Stomach (tissue), 9 donors: ENCODE data around the gene ANKFY1. TPM values are rescaled to one million over a fixed set of nuclear protein-coding genes. Genes with fewer than 3 reads are reported as not detected.

Experiments used
- DNase-seq, 2 donors: peaks; one replicate each; pipeline versions ENCODE4 v3.0.0 to v3.0.0-alpha.2; 2013 to 2019
- H3K27ac ChIP-seq, 5 donors: fragments of 200-600 bp in 4 of 5; sonication (generic) in 4 of 5; one replicate each; pipeline ENCODE4 v1.5.1; 2013 to 2019; ENCODE audit warnings: mild to moderate bottlenecking in 1 of 5, moderate library complexity in 1 of 5
- H3K27me3 ChIP-seq, 3 donors: fragments of 200-600 bp; sonication (generic); one replicate each; pipeline ENCODE4 v1.5.1; 2017 to 2019; ENCODE audit warnings: mixed run types in 1 of 3
- H3K36me3 ChIP-seq, 4 donors: fragments of 200-600 bp; sonication (generic); 1 replicate in 3 of 4; 2 replicates in 1 of 4; pipeline ENCODE4 v1.5.1; 2016 to 2019
- H3K4me1 ChIP-seq, 4 donors: fragments of 200-600 bp; sonication (generic); one replicate each; pipeline ENCODE4 v1.5.1; 2016 to 2019
- H3K4me3 ChIP-seq, 4 donors: fragments of 200-600 bp; sonication (generic) in 3 of 4; one replicate each; pipeline ENCODE4 v1.5.1; 2016 to 2019; ENCODE audit warnings: mild to moderate bottlenecking in 1 of 4
- H3K9me3 ChIP-seq, 4 donors: fragments of 200-600 bp; sonication (generic); one replicate each; pipeline ENCODE4 v1.5.1; 2016 to 2019
- CTCF ChIP-seq, 7 experiments: fragments of 450-650 bp in 4 of 7; fragments of 200-600 bp in 3 of 7; sonication (generic) in 3 of 7; IDR thresholded peaks; one replicate each; pipeline ENCODE4 v1.5.1; 2016 to 2019; ENCODE audit warnings: antibody characterized with exemption in 7 of 7, control low read depth in 2 of 7, mild to moderate bottlenecking in 1 of 7
- EP300 ChIP-seq: sonication (generic); formaldehyde crosslinking; IDR thresholded peaks from one replicate; pipeline ENCODE4 v1.6.1; 2017; ENCODE audit warnings: antibody characterized with exemption
- POLR2A ChIP-seq, 4 donors: fragments of 450-650 bp; IDR thresholded peaks; one replicate each; pipeline ENCODE4 v1.6.1; 2016; ENCODE audit warnings: antibody characterized with exemption in 4 of 4, control low read depth in 2 of 4, mild to moderate bottlenecking in 1 of 4, moderate library complexity in 1 of 4
- POLR2AphosphoS5 ChIP-seq, 3 donors: sonication (generic); formaldehyde crosslinking; IDR thresholded peaks; one replicate each; pipeline ENCODE4 v1.6.1; 2016; ENCODE audit warnings: antibody characterized with exemption in 3 of 3
- WGBS, 5 donors: extraction: QIAGEN DNeasy Blood & Tissue Kit in 3 of 5; methylation state at CpG; one replicate each; pipeline versions ENCODE4 v1.1.5 to v1.1.7; 2013 to 2018; 5-methylcytosine and 5-hydroxymethylcytosine counted together
- intact Hi-C: fragments of 100-400 bp; cut with DNase I; formaldehyde crosslinking; loops from one replicate; pipeline ENCODE4 v1.15.1; 2023; ENCODE audit warnings: low total_unique reads
- polyA plus RNA-seq, 3 donors: library from polyadenylated mRNA; stranded (reverse); fragments of 200-250 nt; gene quantifications; one replicate each; pipeline ENCODE4 v1.2.3, GENCODE V29; 2013
- small RNA-seq, 4 donors: library from RNA; depleted of rRNA; stranded (forward); fragments of <200 nt; gene quantifications; one replicate each; pipeline ENCODE3, GENCODE V24; 2016
- total RNA-seq, 5 donors: library from RNA; depleted of rRNA; stranded (reverse); fragments of >200 nt; gene quantifications; one replicate each; pipeline versions ENCODE4 v1.1.0 to v1.2.3, GENCODE V29; 2014 to 2016
- donor health status: healthy with polysubstance abuse.
- donor health status: Bipolar disorder and iron deficiency.
- donor health status: healthy.

Gene ANKFY1
- total and polyA plus RNA-seq, 8 donors: 6.4 to 61.0 (median 39.2) TPM

- Histone ChIP-seq H3K27ac (no peak overlapping the region), H3K4me3 (no peak overlapping the region), H3K36me3 (peaks cover 35 to 100% (median 98%) of the 10 kb centered on the region in 4 donors), H3K27me3 (no peaks in the 10 kb centered on the region), H3K9me3 (no peaks in the 10 kb centered on the region), H3K4me1 (no peaks in the 10 kb centered on the region)
- intact Hi-C loops: no loop called here
- TF ChIP-seq POLR2A (IDR thresholded peaks at IDR 0.05) (no peak), POLR2AphosphoS5 (IDR thresholded peaks at IDR 0.05) (no peak), CTCF (IDR thresholded peaks at IDR 0.05) (no peak), EP300 (no peak)
- WGBS, 5 donors: 85 to 91% (median 88%) methylated on average over 8 of the region's 8 CpGs
- DNase-seq: no peak
Measured at GRCh38 chr17:4118015-4118743, 145.6 kb downstream of the ANKFY1 start.

GRCh38 chr17:4116516-4116915 is 147.3 kb downstream of the ANKFY1 start:
- intact Hi-C loops: no loop called here
- Histone ChIP-seq H3K27me3 (no peaks in the 10 kb centered on the region), H3K27ac (no peak overlapping the region), H3K9me3 (no peaks in the 10 kb centered on the region), H3K4me1 (no peaks in the 10 kb centered on the region), H3K36me3 (peaks cover 36 to 100% (median 98%) of the 10 kb centered on the region in 4 donors), H3K4me3 (no peak overlapping the region)
- DNase-seq: no peak
- 66 to 80% (median 73%) methylated on average over 4 of the region's 4 CpGs for WGBS, 5 donors
- TF ChIP-seq POLR2AphosphoS5 (IDR thresholded peaks at IDR 0.05): no peak
- no peak for TF ChIP-seq CTCF (IDR thresholded peaks at IDR 0.05)
- TF ChIP-seq EP300: no peak
- no peak for TF ChIP-seq POLR2A (IDR thresholded peaks at IDR 0.05)

Small RNA genes within 50 kb of the gene (small RNA-seq; reads per million reads assigned to genes)
- gene RF00019: 0 reads per million in 4 donors

Other genes starting within 250 kb of the ANKFY1 start
- gene ZZEF1, start 120.9 kb downstream of the ANKFY1 start, total RNA-seq: 100 to 1,000 TPM in 4 of 5 donors, 10 to 100 TPM in 1; 87.9 to 242 (median 171) TPM
- gene ZZEF1, start 120.9 kb downstream of the ANKFY1 start, polyA plus RNA-seq: 1 to 10 TPM; 4.4 to 6.6 (median 5.5) TPM
- 10 to 100 TPM in 4 of 5 donors, 1 to 10 TPM in 1; 1.8 to 32.4 (median 15.4) TPM for gene CYB5D2, start 120.8 kb downstream of the ANKFY1 start, total RNA-seq
- 10 to 100 TPM; 14.9 to 17.4 (median 16.5) TPM for gene CYB5D2, start 120.8 kb downstream of the ANKFY1 start, polyA plus RNA-seq
- 10 to 100 TPM; 37.9 to 91.0 (median 44.6) TPM for gene UBE2G1, start 102.7 kb upstream of the ANKFY1 start, total RNA-seq
- 10 to 100 TPM; 14.0 to 25.7 (median 16.4) TPM for gene UBE2G1, start 102.7 kb upstream of the ANKFY1 start, polyA plus RNA-seq
- under 1 TPM in 1 of 5 donors, not detected in 4; 0.92 TPM for gene SPNS3, start 170.0 kb upstream of the ANKFY1 start, total RNA-seq
- gene SPNS3, start 170.0 kb upstream of the ANKFY1 start, polyA plus RNA-seq: under 1 TPM; 0.37 to 0.61 (median 0.48) TPM
- 10 to 100 TPM in 4 of 5 donors, 1 to 10 TPM in 1; 4.1 to 67.7 (median 27.7) TPM for gene SPNS2, start 234.9 kb upstream of the ANKFY1 start, total RNA-seq
- 10 to 100 TPM; 13.7 to 30.0 (median 20.3) TPM for gene SPNS2, start 234.9 kb upstream of the ANKFY1 start, polyA plus RNA-seq